ENCODE measurements around the gene RSPH1. TPM values are rescaled to one million over a fixed set of nuclear protein-coding genes. Genes with fewer than 3 reads are reported as not detected.

Gene RSPH1
- total RNA-seq, 1 experiment from 2014 or later = 0.51 TPM

DNA sequence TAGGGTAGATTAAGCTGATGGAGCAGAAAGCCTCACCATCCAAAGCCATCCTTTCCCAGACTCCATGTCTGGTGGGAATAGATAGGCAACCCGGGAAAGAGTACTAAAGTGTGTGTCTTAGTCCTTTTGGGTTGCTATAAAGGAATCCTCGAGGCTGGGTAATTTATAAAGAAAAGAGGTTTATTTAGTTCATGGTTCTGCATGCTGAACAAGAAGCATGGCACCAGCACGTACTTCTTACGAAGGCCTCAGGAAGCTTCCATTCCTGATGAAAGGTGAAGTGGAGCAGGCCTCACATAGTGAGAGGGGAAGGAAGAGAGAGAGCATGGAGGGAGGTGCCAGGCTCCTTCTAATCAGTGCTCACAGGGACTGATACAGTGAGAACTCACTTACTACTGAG is 11.4 kb upstream of the RSPH1 start:
- TF ChIP-seq, protein P1, sequence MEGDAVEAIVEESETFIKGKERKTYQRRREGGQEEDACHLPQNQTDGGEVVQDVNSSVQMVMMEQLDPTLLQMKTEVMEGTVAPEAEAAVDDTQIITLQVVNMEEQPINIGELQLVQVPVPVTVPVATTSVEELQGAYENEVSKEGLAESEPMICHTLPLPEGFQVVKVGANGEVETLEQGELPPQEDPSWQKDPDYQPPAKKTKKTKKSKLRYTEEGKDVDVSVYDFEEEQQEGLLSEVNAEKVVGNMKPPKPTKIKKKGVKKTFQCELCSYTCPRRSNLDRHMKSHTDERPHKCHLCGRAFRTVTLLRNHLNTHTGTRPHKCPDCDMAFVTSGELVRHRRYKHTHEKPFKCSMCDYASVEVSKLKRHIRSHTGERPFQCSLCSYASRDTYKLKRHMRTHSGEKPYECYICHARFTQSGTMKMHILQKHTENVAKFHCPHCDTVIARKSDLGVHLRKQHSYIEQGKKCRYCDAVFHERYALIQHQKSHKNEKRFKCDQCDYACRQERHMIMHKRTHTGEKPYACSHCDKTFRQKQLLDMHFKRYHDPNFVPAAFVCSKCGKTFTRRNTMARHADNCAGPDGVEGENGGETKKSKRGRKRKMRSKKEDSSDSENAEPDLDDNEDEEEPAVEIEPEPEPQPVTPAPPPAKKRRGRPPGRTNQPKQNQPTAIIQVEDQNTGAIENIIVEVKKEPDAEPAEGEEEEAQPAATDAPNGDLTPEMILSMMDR (IDR thresholded peaks at IDR 0.05; ENCODE audit: unreplicated experiment) = no peak

DNA sequence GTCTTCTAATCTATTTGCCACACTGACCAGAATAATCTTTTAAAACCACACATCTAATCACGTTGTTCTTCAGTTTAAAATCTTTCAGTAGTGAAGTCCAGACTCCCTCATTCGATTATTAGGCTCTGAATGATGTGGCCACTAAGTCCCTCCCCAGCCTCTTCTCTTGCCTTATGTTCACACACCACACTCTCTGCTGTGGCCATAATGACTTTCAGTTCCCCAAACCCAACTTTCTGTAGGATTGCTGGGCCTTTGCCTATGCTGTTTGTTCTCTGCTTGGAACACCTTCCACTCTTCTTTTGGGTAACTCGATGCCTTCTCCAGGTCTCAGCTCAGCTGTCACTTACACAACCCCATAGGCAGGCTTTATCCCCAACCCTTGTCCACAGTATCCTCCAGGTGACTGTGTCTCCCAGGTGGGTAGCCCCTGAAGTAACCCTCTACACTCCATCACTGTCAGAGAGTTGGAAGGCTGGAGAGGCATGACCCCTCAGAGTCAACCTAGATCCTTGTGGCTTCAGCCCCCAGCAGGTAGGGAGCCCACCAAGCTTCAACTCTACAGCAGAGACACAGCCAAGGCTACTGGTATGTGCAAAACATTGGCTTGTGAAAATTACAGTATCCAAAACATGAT is 9.2 kb upstream of the RSPH1 start:
- intact Hi-C loops (cut with micrococcal nuclease) = no loop called here
- BruUV-seq (replicated peaks) = no TSS peak
- CTCF ChIA-PET = no interaction called here
- Mint-ChIP-seq H3K9me3 (ENCODE audit: unreplicated experiment) (no peaks in the 10 kb centered on the region), H3K4me1 (ENCODE audit: insufficient read depth, unreplicated experiment) (peaks cover 8% of the 10 kb centered on the region), H3K4me3 (ENCODE audit: unreplicated experiment) (no peak overlapping the region), H3K27me3 (ENCODE audit: insufficient read depth, unreplicated experiment) (no peaks in the 10 kb centered on the region), H3K36me3 (ENCODE audit: insufficient read depth, unreplicated experiment) (no peaks in the 10 kb centered on the region), H3K27ac (ENCODE audit: low read depth, unreplicated experiment) (no peak overlapping the region)
- DNase-seq (ENCODE audit: unreplicated experiment) = no peak
- POLR2A ChIA-PET = interaction anchor here (0.9 to 1.3 kb wide), 2 partner anchors 9 kb away, joined by 3 to 6 read pairs; partner anchors contain the start of gene RSPH1
- TF ChIP-seq, protein P1 (IDR thresholded peaks at IDR 0.05; ENCODE audit: unreplicated experiment) = no peak

More for the DNA sequence above, 11.4 kb upstream of the RSPH1 start:
- BruUV-seq (replicated peaks) = no TSS peak
- no peak for DNase-seq (ENCODE audit: unreplicated experiment)
- Mint-ChIP-seq H3K27me3 (ENCODE audit: insufficient read depth, unreplicated experiment) (no peaks in the 10 kb centered on the region), H3K9me3 (ENCODE audit: unreplicated experiment) (no peaks in the 10 kb centered on the region), H3K27ac (ENCODE audit: low read depth, unreplicated experiment) (no peak overlapping the region), H3K4me1 (ENCODE audit: insufficient read depth, unreplicated experiment) (peaks cover 8% of the 10 kb centered on the region), H3K4me3 (ENCODE audit: unreplicated experiment) (no peak overlapping the region), H3K36me3 (ENCODE audit: insufficient read depth, unreplicated experiment) (no peaks in the 10 kb centered on the region)
- ChIA-PET CTCF (no interaction called here), POLR2A (no interaction called here)
- intact Hi-C loops (cut with micrococcal nuclease) = no loop called here

DNA sequence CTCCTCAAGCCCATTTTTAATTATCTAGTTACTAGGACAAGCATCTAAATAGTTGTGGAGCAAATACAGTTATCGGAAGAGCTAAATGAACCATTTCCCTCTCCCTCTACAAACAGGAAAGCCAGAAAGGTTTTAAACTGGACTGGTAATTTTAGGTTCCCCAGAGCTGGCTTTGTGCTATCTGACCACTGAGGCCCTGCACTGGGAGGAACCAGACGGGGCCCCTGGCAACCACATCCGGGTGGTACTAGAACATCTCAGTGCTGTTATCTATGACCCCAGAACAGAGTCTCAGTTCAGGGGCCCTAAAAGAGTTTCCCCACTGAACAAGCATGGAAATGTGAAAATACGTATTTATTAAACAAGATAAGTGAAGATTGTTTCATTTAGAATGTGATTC is 7.7 kb upstream of the RSPH1 start:
- Mint-ChIP-seq H3K36me3 (ENCODE audit: insufficient read depth, unreplicated experiment) (no peaks in the 10 kb centered on the region), H3K4me3 (ENCODE audit: unreplicated experiment) (no peak overlapping the region), H3K9me3 (ENCODE audit: unreplicated experiment) (no peaks in the 10 kb centered on the region), H3K4me1 (ENCODE audit: insufficient read depth, unreplicated experiment) (no peaks in the 10 kb centered on the region), H3K27ac (ENCODE audit: low read depth, unreplicated experiment) (no peak overlapping the region), H3K27me3 (ENCODE audit: insufficient read depth, unreplicated experiment) (no peaks in the 10 kb centered on the region)
- DNase-seq (ENCODE audit: unreplicated experiment) = no peak
- CTCF ChIA-PET = no interaction called here
- TF ChIP-seq, protein P1 (IDR thresholded peaks at IDR 0.05; ENCODE audit: unreplicated experiment) = no peak
- POLR2A ChIA-PET = interaction anchor here (0.6 kb wide), 1 partner anchor 325 kb away, joined by 3 read pairs; no protein-coding TSS in a partner anchor
- no TSS peak for BruUV-seq (replicated peaks)
- intact Hi-C loops (cut with micrococcal nuclease) = no loop called here

DNA sequence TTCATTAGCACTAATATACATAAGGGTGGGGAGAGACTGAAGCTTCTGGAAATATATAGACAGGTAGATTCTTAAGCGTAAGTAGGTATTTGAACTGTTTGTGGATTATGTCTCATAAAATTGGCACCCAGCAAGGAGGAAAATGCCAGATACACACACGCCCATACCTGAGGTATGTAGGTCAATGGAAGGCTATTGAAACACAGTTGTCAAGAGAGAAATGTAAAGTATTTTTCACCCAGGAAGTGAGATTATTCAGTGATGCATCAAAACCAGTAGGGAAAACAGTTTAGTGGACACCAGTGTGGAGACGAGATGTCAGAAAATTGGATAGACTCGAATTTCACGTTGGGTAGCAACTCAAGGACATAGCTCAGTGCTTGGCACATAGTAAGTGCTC is 4.7 kb upstream of the RSPH1 start:
- no peak for DNase-seq (ENCODE audit: unreplicated experiment)
- no peak overlapping the region for H3K4me3 Mint-ChIP-seq (ENCODE audit: unreplicated experiment)
- H3K36me3 Mint-ChIP-seq (ENCODE audit: insufficient read depth, unreplicated experiment) = no peaks in the 10 kb centered on the region
- H3K27me3 Mint-ChIP-seq (ENCODE audit: insufficient read depth, unreplicated experiment) = no peaks in the 10 kb centered on the region
- H3K27ac Mint-ChIP-seq (ENCODE audit: low read depth, unreplicated experiment) = no peak overlapping the region
- ChIA-PET POLR2A (interaction anchor here (0.6 to 1.4 kb wide), 2 partner anchors 14 to 24 kb away, joined by 3 to 8 read pairs; no protein-coding TSS in a partner anchor), CTCF (interaction anchor here (0.7 kb wide), 1 partner anchor 1090 kb away, joined by 3 read pairs; no protein-coding TSS in a partner anchor)
- no TSS peak for BruUV-seq (replicated peaks)
- H3K9me3 Mint-ChIP-seq (ENCODE audit: unreplicated experiment) = no peaks in the 10 kb centered on the region
- TF ChIP-seq, protein P1 (IDR thresholded peaks at IDR 0.05; ENCODE audit: unreplicated experiment) = no peak
- H3K4me1 Mint-ChIP-seq (ENCODE audit: insufficient read depth, unreplicated experiment) = peaks cover 7% of the 10 kb centered on the region
- intact Hi-C loops (cut with micrococcal nuclease) = no loop called here
